GM19455 (cell line): ENCODE data around the gene APH1B.

Experiments
- ATAC-seq: cut with Tn5 transposase; IDR thresholded peaks from one replicate; pipeline ENCODE4 v1.9.1; 2021; ENCODE audit not compliant: unreplicated experiment

The APH1B gene

GRCh38 chr15:63349621-63350020, 72.2 kb downstream of the APH1B start:
- ATAC-seq = no peak

GRCh38 chr15:63350178-63350621, 72.8 kb downstream of the APH1B start:
- ATAC-seq = no peak

DNA sequence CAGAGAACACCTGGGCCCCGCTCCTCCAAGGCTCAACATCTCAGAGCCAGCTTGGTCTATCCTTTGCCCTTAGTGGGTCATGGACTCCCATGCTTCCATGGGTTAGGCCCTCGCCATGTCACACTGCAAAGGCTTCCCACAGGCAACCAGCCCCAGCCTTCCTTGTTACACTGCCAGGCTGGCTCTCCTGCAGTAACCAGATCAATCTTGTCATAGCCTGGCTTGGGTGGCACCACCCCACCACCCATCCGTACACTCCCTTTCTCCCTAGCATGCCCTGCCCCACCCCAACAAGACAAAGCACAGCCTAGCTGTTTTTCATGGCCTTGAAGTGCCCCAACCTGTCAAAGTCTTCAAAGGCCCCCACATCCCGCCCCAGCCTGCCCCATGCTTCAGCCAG, 73.8 kb downstream of the APH1B start:
- no peak for ATAC-seq

GRCh38 chr15:63352808-63353207, 75.4 kb downstream of the APH1B start:
- no peak for ATAC-seq

DNA sequence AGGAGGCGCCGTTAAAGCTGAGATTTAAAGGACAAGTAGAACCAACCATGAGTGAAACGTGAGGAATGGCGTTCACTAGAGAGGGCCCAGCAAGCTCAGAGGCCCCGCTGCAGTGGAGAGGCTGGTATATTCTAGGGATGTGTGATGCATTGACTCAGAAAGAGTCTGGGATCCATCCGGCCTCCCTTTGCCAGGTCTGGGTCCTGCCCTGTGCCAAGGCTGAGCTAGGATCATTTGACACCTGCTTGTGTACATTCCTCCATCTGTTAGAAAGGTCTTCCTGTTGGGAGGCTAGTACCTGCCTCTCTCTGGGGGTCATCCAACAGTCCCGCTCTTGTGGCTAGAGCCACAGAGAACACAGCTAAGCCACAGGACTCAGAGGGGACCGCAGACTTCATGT, 75.9 kb downstream of the APH1B start:
- ATAC-seq = no peak

DNA sequence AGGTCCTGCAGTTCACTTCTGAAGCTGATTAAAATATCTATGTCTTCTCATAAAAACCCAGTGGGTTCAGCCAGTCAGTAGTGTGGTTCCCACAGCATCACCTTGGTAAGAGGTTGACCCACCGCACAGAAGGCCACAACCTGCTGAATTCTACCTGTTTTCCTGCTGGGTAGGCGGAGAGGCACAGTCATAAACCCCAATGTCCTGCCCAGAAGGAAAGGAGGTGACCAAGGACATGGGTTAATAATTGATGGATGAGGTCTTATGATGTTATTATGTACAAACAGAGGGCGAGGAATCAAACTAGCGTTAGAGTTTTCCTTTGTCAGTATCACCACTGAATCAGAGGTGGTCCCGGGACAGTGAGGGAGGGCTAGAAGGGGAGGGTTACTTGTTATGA, 76.5 kb downstream of the APH1B start:
- no peak for ATAC-seq

GRCh38 chr15:63354821-63355650, 77.6 kb downstream of the APH1B start:
- ATAC-seq = no peak

DNA sequence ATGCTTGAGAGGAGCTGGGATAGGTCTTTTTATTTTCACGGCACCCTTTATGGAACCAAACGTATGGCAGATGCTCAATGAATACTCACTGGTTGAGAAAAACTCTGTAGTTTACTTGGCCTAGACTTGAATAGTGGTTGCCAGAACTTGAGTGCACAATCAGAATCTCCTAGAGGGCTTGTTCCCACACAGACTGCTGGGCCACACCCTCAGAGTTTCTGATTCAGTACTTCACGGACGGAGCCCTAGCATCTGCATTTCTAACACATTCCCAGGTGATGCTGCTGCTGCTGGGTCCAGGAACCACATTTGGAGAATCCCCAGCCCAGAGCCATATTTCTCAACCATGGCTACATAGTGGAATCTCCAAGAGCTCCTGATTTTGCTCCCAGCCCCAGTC, 79.7 kb downstream of the APH1B start:
- no peak for ATAC-seq

DNA sequence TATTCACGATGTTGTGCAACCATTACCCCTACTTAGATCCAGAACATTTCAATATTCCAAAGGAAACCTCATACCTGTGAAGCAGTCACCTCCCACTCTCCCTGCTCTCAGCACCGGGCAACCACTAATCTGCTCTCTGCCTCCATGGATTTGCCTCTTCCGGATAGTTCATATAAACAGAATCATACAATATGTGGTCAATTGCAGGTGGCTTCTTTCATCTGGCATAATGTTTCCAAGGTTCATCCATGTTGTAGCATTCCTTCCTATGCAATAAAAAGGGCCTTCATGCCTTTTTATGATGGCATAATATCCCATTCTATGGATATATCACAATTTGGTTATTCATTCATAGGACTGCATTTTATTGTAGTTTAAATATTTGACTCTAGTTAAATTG, 80.3 kb downstream of the APH1B start:
- no peak for ATAC-seq

DNA sequence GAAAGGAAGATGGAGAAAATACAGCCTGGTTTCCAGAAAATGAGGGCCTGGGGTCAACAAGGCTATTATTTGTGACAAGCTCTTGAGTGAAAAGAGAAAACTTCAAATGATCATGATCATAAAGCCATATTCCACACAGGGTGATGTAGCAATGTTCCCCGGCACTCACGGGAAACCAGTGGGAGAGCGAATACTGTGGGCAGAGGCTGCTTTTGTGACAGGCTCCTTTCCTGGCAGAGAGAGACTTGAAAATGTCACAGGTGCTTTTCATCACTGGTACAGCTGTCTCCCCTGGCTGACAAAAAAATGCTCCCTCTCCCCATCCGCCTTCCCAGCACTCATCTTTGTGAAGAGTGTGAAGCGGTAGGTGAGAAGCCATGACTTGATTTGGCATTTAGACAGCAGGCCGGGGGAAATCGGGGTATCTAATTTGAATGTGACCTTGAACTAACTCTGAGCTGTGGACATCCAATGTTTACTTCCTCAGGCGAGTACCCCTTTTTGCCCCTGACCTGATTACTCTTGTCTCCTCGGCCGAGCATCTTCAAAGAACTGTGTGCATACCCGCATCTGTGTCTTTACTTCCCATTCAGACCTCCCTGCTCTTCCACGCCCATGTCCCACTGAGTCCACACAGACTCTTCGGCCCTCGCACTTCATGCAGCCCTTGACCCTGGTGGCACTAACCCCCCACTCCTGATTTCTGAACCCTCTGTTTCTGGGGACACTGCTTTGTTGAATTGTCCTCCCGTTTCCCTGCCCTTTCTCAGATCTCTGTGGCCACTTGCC, 81.0 kb downstream of the APH1B start:
- ATAC-seq = no peak
